Bronchial epithelial cell (primary cell): ENCODE results near the gene SPTBN1. TPM values are rescaled to one million over a fixed set of nuclear protein-coding genes. Genes with fewer than 3 reads are reported as not detected.

Source experiments
- DNase-seq: peaks from one replicate; pipeline ENCODE4 v3.0.0-alpha.2; 2010; ENCODE audit warnings: low read depth
- FAIRE-seq: peaks from 2 replicates; lab custom pipeline; 2011; peaks lifted over from hg19 to GRCh38; lab: Jason Lieb, UNC
- H3K27me3 ChIP-seq: 2 replicates; pipeline ENCODE4 v1.5.1; 2011; ENCODE audit warnings: low read length; ENCODE audit not compliant: control insufficient read depth, insufficient read depth
- H3K36me3 ChIP-seq: 2 replicates; pipeline ENCODE4 v1.5.1; 2011; ENCODE audit warnings: low read length; ENCODE audit not compliant: control insufficient read depth, insufficient read depth
- H3K4me3 ChIP-seq: 2 replicates; pipeline ENCODE4 v1.5.1; 2011; ENCODE audit warnings: mild to moderate bottlenecking, low read depth, low read length, control low read depth
- CTCF ChIP-seq: IDR thresholded peaks from 2 replicates; pipeline ENCODE4 v1.5.1; 2011; ENCODE audit warnings: mild to moderate bottlenecking, moderate library complexity, low read length, control low read depth, inconsistent platforms; ENCODE audit not compliant: insufficient read depth, severe bottlenecking
- total RNA-seq: library from RNA; depleted of rRNA; stranded (reverse); fragments of >200 nt; gene quantifications from 2 replicates; pipeline ENCODE4 v1.2.1, GENCODE V29; 2014

The SPTBN1 gene
- total RNA-seq, 1 donor from 2014 or later = 339 TPM

DNA sequence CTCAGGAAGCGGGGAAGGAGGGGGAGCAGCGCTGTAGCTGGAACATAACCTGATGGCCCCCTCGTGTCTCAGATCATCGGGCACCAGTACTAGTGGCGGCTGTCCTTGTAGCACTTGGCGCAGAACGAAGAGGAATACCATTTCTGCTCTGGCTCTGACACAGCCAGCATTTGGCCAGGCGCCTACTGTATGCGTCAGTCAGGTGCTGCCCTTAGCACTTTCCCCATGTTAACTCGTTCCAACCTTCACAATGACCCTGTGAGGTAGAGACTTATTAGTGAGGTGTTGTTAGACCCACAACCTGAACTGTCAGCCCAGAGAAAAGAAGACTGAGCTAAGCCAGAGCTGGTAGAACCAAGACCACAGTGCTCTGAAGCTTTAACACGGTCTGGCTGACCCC, 219.6 kb downstream of the SPTBN1 start:
- FAIRE-seq = no peak
- peak; percentile 63 for DNase-seq

DNA sequence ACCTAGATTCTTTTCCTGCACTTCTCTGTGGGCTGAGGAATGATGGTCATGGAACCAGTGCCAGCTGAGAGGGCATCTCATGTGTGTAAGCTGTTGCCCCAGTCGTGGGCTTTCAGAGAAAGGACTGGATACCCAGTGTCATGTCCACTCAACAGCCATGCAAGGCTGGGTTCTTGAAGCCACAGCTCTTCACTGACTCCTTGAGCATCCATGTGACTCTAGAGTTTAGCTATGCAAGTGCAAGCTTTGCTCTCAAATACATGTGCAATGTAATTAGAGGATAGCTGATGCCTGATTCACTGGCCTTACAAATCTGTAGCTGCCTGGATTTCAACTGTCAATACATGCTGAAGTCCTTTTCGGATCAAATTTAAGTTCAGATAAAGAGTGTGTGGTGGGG, 220.5 kb downstream of the SPTBN1 start:
- H3K36me3 ChIP-seq = no peaks in the 10 kb centered on the region
- DNase-seq (no peak), FAIRE-seq (no peak)
- H3K27me3 ChIP-seq = no peaks in the 10 kb centered on the region
- no peak overlapping the region for H3K4me3 ChIP-seq
- TF ChIP-seq CTCF = no peak

More for the DNA sequence above, 219.6 kb downstream of the SPTBN1 start:
- H3K36me3 ChIP-seq = no peaks in the 10 kb centered on the region
- H3K4me3 ChIP-seq = no peak overlapping the region
- TF ChIP-seq CTCF = no peak
- no peaks in the 10 kb centered on the region for H3K27me3 ChIP-seq

- no peak for TF ChIP-seq CTCF
- FAIRE-seq = no peak
- no peak for DNase-seq
Observed at GRCh38 chr2:54677476-54678265, 221.5 kb downstream of the SPTBN1 start.

GRCh38 chr2:54678719-54679118, 222.6 kb downstream of the SPTBN1 start:
- no peaks in the 10 kb centered on the region for H3K27me3 ChIP-seq
- no peak for TF ChIP-seq CTCF
- H3K4me3 ChIP-seq = no peak overlapping the region
- FAIRE-seq (no peak), DNase-seq (no peak)
- no peaks in the 10 kb centered on the region for H3K36me3 ChIP-seq

More at GRCh38 chr2:54677476-54678265, 221.5 kb downstream of the SPTBN1 start:
- Histone ChIP-seq H3K36me3 (no peaks in the 10 kb centered on the region), H3K27me3 (no peaks in the 10 kb centered on the region), H3K4me3 (no peak overlapping the region)

DNA sequence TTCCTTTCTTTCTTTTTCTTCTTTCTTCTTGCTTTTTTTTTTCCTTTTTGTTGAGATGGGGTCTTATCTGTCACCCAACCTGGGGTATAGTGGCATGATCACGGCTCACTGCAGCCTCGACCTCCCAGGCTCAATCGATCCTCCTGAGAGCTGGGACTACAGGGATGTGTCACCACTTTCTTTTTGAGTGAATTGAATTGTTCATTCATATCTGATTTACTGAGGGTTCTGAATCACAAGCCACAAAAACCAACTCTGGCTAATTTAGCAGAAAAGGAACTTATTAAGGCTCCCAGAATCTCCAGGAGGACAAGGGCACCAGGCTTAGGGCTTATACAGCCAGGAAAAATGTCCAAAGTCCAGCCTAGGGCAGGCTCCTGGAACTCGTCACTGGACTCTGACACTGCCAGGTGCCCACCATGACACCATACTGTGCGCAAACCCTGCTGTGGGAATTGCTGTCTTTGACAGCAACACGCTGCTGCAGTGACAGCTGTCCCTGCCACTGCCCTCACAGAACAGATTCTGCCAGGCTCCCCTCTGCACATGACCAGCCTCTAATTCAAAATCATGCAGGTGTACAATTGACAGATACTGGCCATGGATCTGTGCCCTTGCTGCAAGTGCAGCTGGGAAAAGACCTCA, 224.4 kb downstream of the SPTBN1 start:
- Histone ChIP-seq H3K4me3 (no peak overlapping the region), H3K27me3 (no peaks in the 10 kb centered on the region), H3K36me3 (no peaks in the 10 kb centered on the region)
- no peak for DNase-seq
- FAIRE-seq = no peak
- no peak for TF ChIP-seq CTCF
